ENCODE results near the gene PTPN1. TPM values are rescaled to one million over a fixed set of nuclear protein-coding genes. Genes with fewer than 3 reads are reported as not detected.

Gene PTPN1
- polyA plus RNA-seq, 4 donors = 6.5 to 18.0 (median 12.6) TPM

DNA sequence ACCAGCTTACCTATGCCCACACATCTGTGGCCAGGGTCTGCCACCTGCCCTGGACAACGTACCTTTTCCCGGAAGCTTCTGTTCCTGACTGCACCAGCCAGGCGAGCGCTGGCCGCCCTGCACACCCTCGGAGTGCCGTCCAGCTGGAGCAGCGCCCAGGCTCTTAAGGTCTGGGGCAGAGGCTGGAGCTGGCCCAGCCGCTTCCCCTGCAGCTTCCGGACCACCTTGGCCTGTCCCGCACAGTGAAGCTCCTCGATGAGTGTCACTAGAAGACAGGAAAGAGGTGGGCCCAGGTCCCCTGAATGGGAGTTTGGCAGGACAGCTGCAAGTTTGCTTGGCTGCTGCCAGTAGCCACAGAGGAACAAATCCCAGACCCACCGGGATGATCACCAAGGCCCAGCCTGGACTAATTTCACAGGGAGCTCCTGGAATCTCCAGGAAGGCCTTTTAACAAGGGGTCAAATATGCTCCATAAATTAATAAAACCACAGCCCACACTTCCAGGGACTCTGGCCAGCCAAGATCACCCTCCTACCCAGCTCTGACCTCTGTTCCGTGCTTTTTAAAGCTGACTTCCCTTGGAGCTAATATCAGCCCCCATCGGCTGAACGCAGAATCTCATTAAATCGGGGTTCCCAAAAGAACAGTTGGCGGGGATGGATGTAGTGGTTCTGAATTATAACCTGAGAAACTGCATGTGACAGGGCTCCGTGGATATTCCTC, 82.3 kb downstream of the PTPN1 start:
- Histone ChIP-seq H3K36me3 (ENCODE audit: control insufficient read depth in 3 of 3, insufficient read depth in 2 of 3, low read depth in 1 of 3, low read length in 3 of 3) (peaks cover 0 to 33% (median 0%) of the 10 kb centered on the region in 3 donors), H3K27me3 (ENCODE audit: control insufficient read depth in 3 of 3, insufficient read depth in 3 of 3, low read length in 3 of 3) (peaks cover 0 to 2% (median 0%) of the 10 kb centered on the region in 3 donors), H3K4me3 (ENCODE audit: low read depth in 1 of 3, low read length in 3 of 3) (no peak overlapping the region), H3K4me1 (ENCODE audit: control insufficient read depth in 3 of 3, insufficient read depth in 2 of 3, low read depth in 1 of 3, low read length in 2 of 3) (peaks cover 0 to 5% (median 2%) of the 10 kb centered on the region in 3 donors), H3K27ac (ENCODE audit: low read depth in 1 of 3, low read length in 2 of 3) (no peak overlapping the region), H3K9me3 (ENCODE audit: control insufficient read depth in 2 of 2, insufficient read depth in 1 of 2, low read depth in 1 of 2, low read length in 1 of 2) (peaks cover 0 to 3% of the 10 kb centered on the region in 2 donors)
- WGBS, 3 donors = 63 to 74% (median 67%) methylated on average over 19 of the region's 19 CpGs
- FAIRE-seq (no peak), DNase-seq (no peak)

DNA sequence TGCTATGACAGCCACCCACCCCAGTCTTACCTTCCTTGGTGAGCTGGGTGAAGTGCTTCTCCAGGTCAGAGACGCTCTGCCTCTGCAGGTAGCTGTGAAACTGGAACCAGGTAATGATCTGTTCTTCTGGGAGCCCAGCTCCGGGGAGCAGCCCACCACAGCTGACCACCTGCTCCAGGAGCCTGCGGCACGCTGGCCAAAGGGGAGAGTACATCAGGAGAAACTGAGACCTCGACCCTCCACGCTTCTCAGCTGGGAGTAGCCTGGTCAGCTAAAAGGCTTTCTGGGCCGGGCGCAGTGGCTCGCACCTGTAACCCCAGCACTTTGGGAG, 82.8 kb downstream of the PTPN1 start:
- Histone ChIP-seq H3K9me3 (ENCODE audit: control insufficient read depth in 2 of 2, insufficient read depth in 1 of 2, low read depth in 1 of 2, low read length in 1 of 2) (peaks cover 0 to 2% of the 10 kb centered on the region in 2 donors), H3K27ac (ENCODE audit: low read depth in 1 of 3, low read length in 2 of 3) (no peak overlapping the region), H3K27me3 (ENCODE audit: control insufficient read depth in 3 of 3, insufficient read depth in 3 of 3, low read length in 3 of 3) (peaks cover 0 to 2% (median 0%) of the 10 kb centered on the region in 3 donors), H3K4me1 (ENCODE audit: control insufficient read depth in 3 of 3, insufficient read depth in 2 of 3, low read depth in 1 of 3, low read length in 2 of 3) (peaks cover 0 to 5% (median 2%) of the 10 kb centered on the region in 3 donors), H3K4me3 (ENCODE audit: low read depth in 1 of 3, low read length in 3 of 3) (no peak overlapping the region), H3K36me3 (ENCODE audit: control insufficient read depth in 3 of 3, insufficient read depth in 2 of 3, low read depth in 1 of 3, low read length in 3 of 3) (peaks cover 0 to 28% (median 0%) of the 10 kb centered on the region in 3 donors)
- WGBS, 3 donors = 86 to 94% (median 92%) methylated on average over 9 of the region's 9 CpGs
- FAIRE-seq (no peak), DNase-seq (no peak)

DNA sequence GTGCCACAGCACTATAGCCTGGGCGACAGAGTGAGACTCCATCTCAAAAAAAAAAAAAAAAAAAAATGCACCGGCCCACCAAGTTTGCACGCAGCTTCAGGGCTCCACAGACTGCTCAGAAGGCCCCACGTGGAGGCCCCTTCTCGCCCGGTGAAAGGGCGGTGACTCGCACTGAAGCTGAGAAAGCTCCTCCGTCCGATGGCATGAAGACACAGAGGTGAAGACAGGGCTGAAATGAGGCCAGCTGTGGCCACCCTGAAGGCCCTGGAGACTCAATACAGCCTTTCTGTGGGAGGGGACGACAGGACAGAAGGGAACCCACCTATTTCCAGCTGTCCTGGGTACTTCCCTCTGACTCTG, 84.0 kb downstream of the PTPN1 start:
- no peak overlapping the region for H3K27ac ChIP-seq (ENCODE audit: low read depth in 1 of 3, low read length in 2 of 3)
- H3K27me3 ChIP-seq (ENCODE audit: control insufficient read depth in 3 of 3, insufficient read depth in 3 of 3, low read length in 3 of 3) = peaks cover 0 to 2% (median 0%) of the 10 kb centered on the region in 3 donors
- H3K4me3 ChIP-seq (ENCODE audit: low read depth in 1 of 3, low read length in 3 of 3) = no peak overlapping the region
- peaks cover 0 to 24% (median 0%) of the 10 kb centered on the region in 3 donors for H3K36me3 ChIP-seq (ENCODE audit: control insufficient read depth in 3 of 3, insufficient read depth in 2 of 3, low read depth in 1 of 3, low read length in 3 of 3)
- no peak for FAIRE-seq
- 63 to 78% (median 65%) methylated on average over 10 to 11 of the region's 11 CpGs for WGBS, 3 donors
- peaks cover 0 to 5% (median 2%) of the 10 kb centered on the region in 3 donors for H3K4me1 ChIP-seq (ENCODE audit: control insufficient read depth in 3 of 3, insufficient read depth in 2 of 3, low read depth in 1 of 3, low read length in 2 of 3)
- no peaks in the 10 kb centered on the region for H3K9me3 ChIP-seq (ENCODE audit: control insufficient read depth in 2 of 2, insufficient read depth in 1 of 2, low read depth in 1 of 2, low read length in 1 of 2)
- DNase-seq = no peak

DNA sequence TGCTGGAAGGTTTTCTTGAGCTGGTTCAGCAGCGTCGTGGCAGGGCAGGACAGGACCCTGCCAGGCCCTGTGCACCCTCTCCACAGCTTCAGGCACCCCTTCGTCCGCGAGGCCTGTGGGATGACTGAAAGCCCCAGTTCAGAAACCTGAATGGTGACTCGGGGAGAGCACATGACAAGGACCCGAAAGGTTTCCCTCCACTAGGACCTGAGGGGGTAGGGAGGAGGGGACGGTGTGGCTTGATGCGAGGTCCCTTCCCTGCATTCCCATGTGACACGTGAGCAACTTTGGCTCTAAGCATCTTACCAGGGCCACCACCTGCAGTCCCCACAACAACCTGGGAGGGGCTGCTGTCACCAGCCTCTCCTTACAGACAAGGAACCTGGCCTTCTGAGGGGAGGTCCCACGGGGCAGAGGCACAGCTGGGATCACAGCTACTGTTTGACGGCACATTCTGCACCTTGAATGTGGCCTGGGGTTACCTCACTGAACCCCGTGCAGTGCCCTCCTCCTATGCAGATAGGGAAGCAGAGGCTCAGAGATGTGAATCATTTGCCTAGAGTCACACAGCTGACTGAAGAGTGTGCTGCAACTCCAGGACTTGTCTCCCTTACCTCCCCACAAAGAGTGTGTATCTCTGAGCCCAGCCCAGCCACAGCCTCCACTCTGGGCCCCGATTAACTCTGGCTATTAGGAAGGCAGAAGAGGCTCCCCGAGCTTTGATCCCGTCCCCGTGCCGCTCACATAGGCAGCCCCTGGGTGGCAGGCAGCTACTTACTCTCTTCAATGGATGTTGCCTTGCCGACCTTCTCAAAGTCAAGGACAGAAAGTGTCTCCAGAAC, 84.6 kb downstream of the PTPN1 start:
- FAIRE-seq (no peak), DNase-seq (no peak)
- peaks cover 0 to 18% (median 0%) of the 10 kb centered on the region in 3 donors for H3K36me3 ChIP-seq (ENCODE audit: control insufficient read depth in 3 of 3, insufficient read depth in 2 of 3, low read depth in 1 of 3, low read length in 3 of 3)
- H3K4me1 ChIP-seq (ENCODE audit: control insufficient read depth in 3 of 3, insufficient read depth in 2 of 3, low read depth in 1 of 3, low read length in 2 of 3) = peaks cover 0 to 5% (median 2%) of the 10 kb centered on the region in 3 donors
- 27 to 57% (median 43%) methylated on average over 19 of the region's 19 CpGs for WGBS, 3 donors
- H3K9me3 ChIP-seq (ENCODE audit: control insufficient read depth in 2 of 2, insufficient read depth in 1 of 2, low read depth in 1 of 2, low read length in 1 of 2) = no peaks in the 10 kb centered on the region
- H3K4me3 ChIP-seq (ENCODE audit: low read depth in 1 of 3, low read length in 3 of 3) = no peak overlapping the region
- peaks cover 0 to 2% (median 0%) of the 10 kb centered on the region in 3 donors for H3K27me3 ChIP-seq (ENCODE audit: control insufficient read depth in 3 of 3, insufficient read depth in 3 of 3, low read length in 3 of 3)
- no peak overlapping the region for H3K27ac ChIP-seq (ENCODE audit: low read depth in 1 of 3, low read length in 2 of 3)

DNA sequence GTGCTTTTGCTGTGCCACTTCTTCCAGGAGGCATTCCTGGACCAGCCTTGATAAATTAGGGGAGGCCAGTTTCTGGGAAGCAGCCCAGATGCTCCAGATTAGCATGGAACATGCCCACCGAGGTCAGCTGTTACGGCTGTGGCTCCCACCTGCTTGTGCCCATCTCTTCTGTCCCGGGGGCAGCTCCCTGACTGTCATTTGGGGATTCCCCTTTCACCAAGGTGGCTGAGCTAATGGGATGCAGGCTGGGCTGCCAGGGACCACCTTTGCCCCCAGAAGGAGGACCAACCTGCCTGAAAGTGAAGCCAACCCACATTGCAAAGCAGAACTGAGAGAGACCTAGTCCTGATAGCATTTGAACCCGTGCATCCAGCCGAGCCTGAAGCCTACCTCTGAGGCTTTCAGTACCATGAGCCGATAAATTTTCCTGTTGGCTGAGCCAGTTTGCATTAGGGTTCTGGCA, 85.3 kb downstream of the PTPN1 start:
- H3K27me3 ChIP-seq (ENCODE audit: control insufficient read depth in 3 of 3, insufficient read depth in 3 of 3, low read length in 3 of 3) = peaks cover 0 to 2% (median 0%) of the 10 kb centered on the region in 3 donors

DNA sequence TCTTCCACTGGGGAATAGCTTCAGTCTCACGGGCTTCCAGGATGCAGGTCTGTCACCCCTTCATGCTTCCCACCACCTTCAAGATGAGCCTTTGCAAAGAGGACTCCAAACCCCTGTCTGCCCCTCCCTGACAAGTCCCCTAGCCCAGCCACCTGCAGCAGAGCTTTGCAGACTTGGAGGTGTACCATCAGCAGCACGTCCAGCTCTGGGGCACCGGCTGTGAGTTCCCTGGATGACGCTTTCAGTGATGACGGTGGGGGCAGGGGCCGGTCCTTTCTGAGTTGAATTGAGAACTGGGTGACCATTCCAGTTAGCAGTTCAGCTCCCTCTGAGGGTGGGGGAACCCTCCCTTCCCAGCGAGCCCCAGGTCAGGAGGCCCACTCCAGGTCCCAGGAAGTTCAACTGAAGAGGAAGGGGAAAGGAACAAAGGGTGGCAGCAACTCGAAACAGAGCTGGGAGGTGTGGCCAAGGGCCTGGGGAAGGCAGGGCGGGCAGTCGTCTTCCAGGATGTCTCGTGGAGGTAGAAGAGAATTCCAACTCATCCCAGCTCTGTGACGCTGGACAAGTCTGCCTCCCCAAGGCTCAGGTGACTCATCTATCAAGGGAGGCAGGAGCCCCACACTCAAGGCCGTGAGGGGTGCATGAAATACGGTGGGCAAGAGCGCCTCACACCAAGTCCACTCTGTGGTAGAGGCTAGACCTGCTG, 86.0 kb downstream of the PTPN1 start:
- Histone ChIP-seq H3K27ac (ENCODE audit: low read depth in 1 of 3, low read length in 2 of 3) (no peak overlapping the region), H3K36me3 (ENCODE audit: control insufficient read depth in 3 of 3, insufficient read depth in 2 of 3, low read depth in 1 of 3, low read length in 3 of 3) (peaks cover 0 to 9% (median 0%) of the 10 kb centered on the region in 3 donors), H3K4me1 (ENCODE audit: control insufficient read depth in 3 of 3, insufficient read depth in 2 of 3, low read depth in 1 of 3, low read length in 2 of 3) (peaks cover 0 to 5% (median 2%) of the 10 kb centered on the region in 3 donors), H3K27me3 (ENCODE audit: control insufficient read depth in 3 of 3, insufficient read depth in 3 of 3, low read length in 3 of 3) (peaks cover 0 to 2% (median 0%) of the 10 kb centered on the region in 3 donors), H3K9me3 (ENCODE audit: control insufficient read depth in 2 of 2, insufficient read depth in 1 of 2, low read depth in 1 of 2, low read length in 1 of 2) (no peaks in the 10 kb centered on the region), H3K4me3 (ENCODE audit: low read depth in 1 of 3, low read length in 3 of 3) (no peak overlapping the region)
- DNase-seq (peak in 1 of 2 donors; percentile 48), FAIRE-seq (no peak)
- 25 to 41% (median 26%) methylated on average over 15 of the region's 15 CpGs for WGBS, 3 donors

More for the DNA sequence above, 85.3 kb downstream of the PTPN1 start:
- Histone ChIP-seq H3K9me3 (ENCODE audit: control insufficient read depth in 2 of 2, insufficient read depth in 1 of 2, low read depth in 1 of 2, low read length in 1 of 2) (no peaks in the 10 kb centered on the region), H3K27ac (ENCODE audit: low read depth in 1 of 3, low read length in 2 of 3) (no peak overlapping the region), H3K4me1 (ENCODE audit: control insufficient read depth in 3 of 3, insufficient read depth in 2 of 3, low read depth in 1 of 3, low read length in 2 of 3) (peaks cover 0 to 5% (median 2%) of the 10 kb centered on the region in 3 donors), H3K4me3 (ENCODE audit: low read depth in 1 of 3, low read length in 3 of 3) (no peak overlapping the region), H3K36me3 (ENCODE audit: control insufficient read depth in 3 of 3, insufficient read depth in 2 of 3, low read depth in 1 of 3, low read length in 3 of 3) (peaks cover 0 to 12% (median 0%) of the 10 kb centered on the region in 3 donors)
- DNase-seq = no peak
- no peak for FAIRE-seq
- 44 to 71% (median 47%) methylated on average over 6 of the region's 6 CpGs for WGBS, 3 donors

DNA sequence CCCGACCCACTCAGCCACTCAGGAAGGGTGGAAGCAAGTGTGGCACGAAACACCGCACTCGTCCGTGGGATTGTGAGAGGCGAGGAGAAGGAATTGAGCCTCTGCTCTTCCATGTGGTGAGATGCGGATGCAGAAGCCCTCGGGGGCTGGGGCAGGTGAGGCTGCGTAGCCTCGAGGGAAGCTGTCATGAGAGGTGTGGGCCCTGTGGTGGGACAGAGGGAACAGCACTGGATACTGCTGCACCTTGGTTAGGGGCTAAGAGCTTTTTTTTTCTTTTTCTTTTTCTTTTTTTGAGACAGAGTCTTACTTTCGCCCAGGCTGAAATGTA, 86.5 kb downstream of the PTPN1 start:
- 81 to 89% (median 86%) methylated on average over 11 of the region's 11 CpGs for WGBS, 3 donors
- DNase-seq (no peak), FAIRE-seq (no peak)
- Histone ChIP-seq H3K9me3 (ENCODE audit: control insufficient read depth in 2 of 2, insufficient read depth in 1 of 2, low read depth in 1 of 2, low read length in 1 of 2) (no peaks in the 10 kb centered on the region), H3K36me3 (ENCODE audit: control insufficient read depth in 3 of 3, insufficient read depth in 2 of 3, low read depth in 1 of 3, low read length in 3 of 3) (peaks cover 0 to 11% (median 0%) of the 10 kb centered on the region in 3 donors), H3K4me1 (ENCODE audit: control insufficient read depth in 3 of 3, insufficient read depth in 2 of 3, low read depth in 1 of 3, low read length in 2 of 3) (peaks cover 0 to 5% (median 2%) of the 10 kb centered on the region in 3 donors), H3K27me3 (ENCODE audit: control insufficient read depth in 3 of 3, insufficient read depth in 3 of 3, low read length in 3 of 3) (peaks cover 0 to 2% (median 0%) of the 10 kb centered on the region in 3 donors), H3K27ac (ENCODE audit: low read depth in 1 of 3, low read length in 2 of 3) (no peak overlapping the region), H3K4me3 (ENCODE audit: low read depth in 1 of 3, low read length in 3 of 3) (no peak overlapping the region)

DNA sequence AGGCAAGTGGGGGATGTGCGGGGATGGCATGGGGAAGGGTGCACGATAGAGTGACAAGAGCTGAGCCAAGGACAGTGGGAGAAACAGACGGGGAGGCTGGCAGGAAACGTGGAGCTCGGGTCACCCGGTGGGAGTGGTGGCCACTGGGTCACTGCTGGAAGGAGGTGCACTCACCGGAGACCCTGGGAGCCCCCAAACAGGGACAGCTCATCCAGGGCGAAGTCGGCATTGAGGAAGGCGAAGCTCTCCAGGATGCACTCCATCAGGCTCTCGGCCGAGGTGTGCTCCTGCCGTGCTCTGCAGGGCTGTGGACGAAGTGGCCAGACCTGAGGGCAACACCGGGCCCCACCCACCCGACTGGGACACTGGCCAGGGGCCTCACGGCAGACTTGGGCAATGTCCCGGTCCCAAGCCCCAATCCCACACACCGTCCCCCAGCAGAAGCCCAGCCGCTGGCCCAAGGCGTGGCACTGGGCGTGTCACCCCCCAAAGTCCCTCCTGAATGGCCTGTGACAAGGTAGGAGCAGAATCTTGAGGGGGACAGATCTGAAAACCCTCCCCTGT, 87.3 kb downstream of the PTPN1 start:
- DNase-seq (no peak), FAIRE-seq (no peak)
- H3K36me3 ChIP-seq (ENCODE audit: control insufficient read depth in 3 of 3, insufficient read depth in 2 of 3, low read depth in 1 of 3, low read length in 3 of 3) = peaks cover 0 to 11% (median 0%) of the 10 kb centered on the region in 3 donors
- H3K4me3 ChIP-seq (ENCODE audit: low read depth in 1 of 3, low read length in 3 of 3) = no peak overlapping the region
- H3K4me1 ChIP-seq (ENCODE audit: control insufficient read depth in 3 of 3, insufficient read depth in 2 of 3, low read depth in 1 of 3, low read length in 2 of 3) = peaks cover 0 to 5% (median 2%) of the 10 kb centered on the region in 3 donors
- H3K9me3 ChIP-seq (ENCODE audit: control insufficient read depth in 2 of 2, insufficient read depth in 1 of 2, low read depth in 1 of 2, low read length in 1 of 2) = no peaks in the 10 kb centered on the region
- H3K27ac ChIP-seq (ENCODE audit: low read depth in 1 of 3, low read length in 2 of 3) = no peak overlapping the region
- WGBS, 3 donors = 64 to 82% (median 70%) methylated on average over 21 to 22 of the region's 22 CpGs
- H3K27me3 ChIP-seq (ENCODE audit: control insufficient read depth in 3 of 3, insufficient read depth in 3 of 3, low read length in 3 of 3) = peaks cover 0 to 2% (median 0%) of the 10 kb centered on the region in 3 donors
